SK-N-MC (cell line): ENCODE data around the gene TMEM117.

ENCODE experiments used
- EZH2 ChIP-seq: fragments of 200-600 bp; sonication (generic); IDR thresholded peaks from one replicate; pipeline ENCODE4 v1.6.1; 2017; ENCODE audit warnings: antibody characterized with exemption
- FOXP2 ChIP-seq: optimal IDR thresholded peaks from 2 replicates; pipeline ENCODE3; 2011; ENCODE audit warnings: mild to moderate bottlenecking, moderate library complexity; ENCODE audit not compliant: insufficient read depth; ENCODE audit errors: extremely low read length, control extremely low read depth
- POLR2AphosphoS5 ChIP-seq: IDR thresholded peaks from 2 replicates; pipeline ENCODE4 v1.6.1; 2012; ENCODE audit warnings: mild to moderate bottlenecking, low read depth, low read length, borderline replicate concordance

GRCh38 chr12:44317651-44318126 is 481.8 kb downstream of the TMEM117 start:
- TF ChIP-seq EZH2 (no peak), POLR2AphosphoS5 (no peak), FOXP2 (no peak)
